A673 (cell line): Measurements from ENCODE around the gene SLC38A2.

Source experiments
- CTCF ChIP-seq: fragments of 300-800, 200-600 bp; sonication (generic); conservative IDR thresholded peaks from 2 replicates; pipeline ENCODE4 v1.5.1; 2017; ENCODE audit warnings: low read depth, mild to moderate bottlenecking, antibody characterized with exemption, low read length, moderate library complexity, mixed read lengths
- EZH2 ChIP-seq: fragments of 200-600 bp; sonication (generic); IDR thresholded peaks from 2 replicates; pipeline ENCODE4 v1.6.1; 2017; ENCODE audit warnings: borderline replicate concordance, low read depth, mild to moderate bottlenecking, mixed read lengths, antibody characterized with exemption, low read length; ENCODE audit not compliant: poor library complexity, severe bottlenecking

GRCh38 chr12:46413368-46413767, 40.8 kb upstream of the SLC38A2 start:
- TF ChIP-seq EZH2, result no peak
- no peak for TF ChIP-seq CTCF
